ENCODE results near the gene FRMD5.

FRMD5 gene

GRCh38 chr15:43988900-43989299, 206.2 kb downstream of the FRMD5 start:
- DNase-seq (ENCODE audit: low read depth): no peak
- H3K4me3 ChIP-seq (replicated peaks; ENCODE audit: low read depth, low read length): no peak overlapping the region
- no peak for TF ChIP-seq CTCF (IDR thresholded peaks at IDR 0.05; ENCODE audit: low read length, missing control alignments)

- no peak for TF ChIP-seq CTCF (IDR thresholded peaks at IDR 0.05; ENCODE audit: low read length, missing control alignments)
- DNase-seq (ENCODE audit: low read depth): no peak
- H3K4me3 ChIP-seq (replicated peaks; ENCODE audit: low read depth, low read length): no peak overlapping the region
Measured at GRCh38 chr15:43987924-43988323, 207.1 kb downstream of the FRMD5 start.

- H3K4me3 ChIP-seq (replicated peaks; ENCODE audit: low read depth, low read length): no peak overlapping the region
- TF ChIP-seq CTCF (IDR thresholded peaks at IDR 0.05; ENCODE audit: low read length, missing control alignments): no peak
- DNase-seq (ENCODE audit: low read depth): no peak
Measured at GRCh38 chr15:43985976-43986680, 208.9 kb downstream of the FRMD5 start.

- no peak for DNase-seq (ENCODE audit: low read depth)
- H3K4me3 ChIP-seq (replicated peaks; ENCODE audit: low read depth, low read length): no peak overlapping the region
- no peak for TF ChIP-seq CTCF (IDR thresholded peaks at IDR 0.05; ENCODE audit: low read length, missing control alignments)
Measured at GRCh38 chr15:43981576-43981975, 213.5 kb downstream of the FRMD5 start.

- no peak for TF ChIP-seq CTCF (IDR thresholded peaks at IDR 0.05; ENCODE audit: low read length, missing control alignments)
- H3K4me3 ChIP-seq (replicated peaks; ENCODE audit: low read depth, low read length): no peak overlapping the region
- no peak for DNase-seq (ENCODE audit: low read depth)
Measured at GRCh38 chr15:43977072-43977884, 217.8 kb downstream of the FRMD5 start.

- no peak for DNase-seq (ENCODE audit: low read depth)
- TF ChIP-seq CTCF (IDR thresholded peaks at IDR 0.05; ENCODE audit: low read length, missing control alignments): no peak
- H3K4me3 ChIP-seq (replicated peaks; ENCODE audit: low read depth, low read length): no peak overlapping the region
Measured at GRCh38 chr15:43975770-43976169, 219.3 kb downstream of the FRMD5 start.

All from fibroblast of pulmonary artery (primary cell).